Left ventricle myocardium inferior (tissue), 1 donor: ENCODE results near the gene HDLBP. TPM values are rescaled to one million over a fixed set of nuclear protein-coding genes. Genes with fewer than 3 reads are reported as not detected.
"Not testable (repeated sequence)": the region's sequence is repeated elsewhere in the genome, so short reads cannot be mapped to it uniquely, and the experiment has no call there.

Experiments used
- DNase-seq: peaks from one replicate; pipeline ENCODE4 v3.0.0-alpha.2; 2020
- H3K27ac ChIP-seq: fragments of 200-600 bp; replicated peaks from 2 replicates; pipeline ENCODE4 v1.8.0; 2021
- H3K27me3 ChIP-seq: fragments of 200-600 bp; 2 replicates; pipeline ENCODE4 v1.8.0; 2021; ENCODE audit warnings: low read depth
- H3K36me3 ChIP-seq: fragments of 200-600 bp; 2 replicates; pipeline ENCODE4 v1.8.0; 2021
- H3K4me1 ChIP-seq: fragments of 200-600 bp; 2 replicates; pipeline ENCODE4 v1.8.0; 2021
- H3K4me3 ChIP-seq: fragments of 200-600 bp; 2 replicates; pipeline ENCODE4 v1.8.0; 2021; ENCODE audit warnings: mild to moderate bottlenecking, moderate library complexity
- H3K9me3 ChIP-seq: fragments of 200-600 bp; replicated peaks from 2 replicates; pipeline ENCODE4 v1.8.0; 2021
- CTCF ChIP-seq: fragments of 200-600 bp; IDR thresholded peaks from 2 replicates; pipeline ENCODE4 v1.8.0; 2021; ENCODE audit warnings: antibody characterized with exemption, mild to moderate bottlenecking, borderline replicate concordance
- intact Hi-C: fragments of 100-400 bp; cut with micrococcal nuclease; formaldehyde crosslinking; loops from one replicate; pipeline ENCODE4 v1.11.0; 2022
- total RNA-seq: library from RNA; stranded (reverse); fragmentation: NEBNext Ultra II Directional; extraction: Animal tissue kit (Norgen Biotek cat#: 25700); gene quantifications from one replicate; pipeline ENCODE4 v1.2.1, GENCODE V29; 2021
- donor health status: DM: no; HTN: yes; CAD: no; lungs with severe emphysema.

Gene HDLBP
- total RNA-seq, 1 donor from 2014 or later, result 365 TPM

- no peak for DNase-seq
- peaks cover 11% of the 10 kb centered on the region for H3K36me3 ChIP-seq
- H3K4me3 ChIP-seq, result no peak overlapping the region
- H3K4me1 ChIP-seq, result peaks cover 93% of the 10 kb centered on the region
- no peaks in the 10 kb centered on the region for H3K27me3 ChIP-seq
- intact Hi-C loops, result no loop called here
- no peak for TF ChIP-seq CTCF
- H3K9me3 ChIP-seq, result no peaks in the 10 kb centered on the region
- no peak overlapping the region for H3K27ac ChIP-seq
Observed at GRCh38 chr2:241321033-241321432, 5.6 kb upstream of the HDLBP start.

GRCh38 chr2:241320394-241320793 is 4.9 kb upstream of the HDLBP start:
- Histone ChIP-seq H3K27me3 (no peaks in the 10 kb centered on the region), H3K4me3 (no peak overlapping the region), H3K9me3 (no peaks in the 10 kb centered on the region), H3K36me3 (peaks cover 4% of the 10 kb centered on the region), H3K27ac (no peak overlapping the region), H3K4me1 (peaks cover 95% of the 10 kb centered on the region)
- DNase-seq, result no peak
- intact Hi-C loops, result no loop called here
- no peak for TF ChIP-seq CTCF

- H3K4me3 ChIP-seq, result peak overlapping the region; percentile 82
- H3K9me3 ChIP-seq, H3K36me3 ChIP-seq, H3K27me3 ChIP-seq, DNase-seq, H3K27ac ChIP-seq, intact Hi-C loops: not testable (repeated sequence)
- peaks cover 89% of the 10 kb centered on the region for H3K4me1 ChIP-seq
Observed at GRCh38 chr2:241318830-241319229, 3.4 kb upstream of the HDLBP start.

GRCh38 chr2:241317391-241317790 is 1.9 kb upstream of the HDLBP start:
- no peaks in the 10 kb centered on the region for H3K36me3 ChIP-seq
- peak overlapping the region; percentile 82 for H3K4me3 ChIP-seq
- intact Hi-C loops, result no loop called here
- no peaks in the 10 kb centered on the region for H3K9me3 ChIP-seq
- H3K27ac ChIP-seq, result peak overlapping the region; percentile 100
- peaks cover 92% of the 10 kb centered on the region for H3K4me1 ChIP-seq
- no peak for TF ChIP-seq CTCF
- H3K27me3 ChIP-seq, result no peaks in the 10 kb centered on the region
- DNase-seq, result no peak

- H3K4me3 ChIP-seq, result peak overlapping the region; percentile 82
- H3K27me3 ChIP-seq, result no peaks in the 10 kb centered on the region
- peak overlapping the region; percentile 100 for H3K27ac ChIP-seq
- H3K36me3 ChIP-seq, result no peaks in the 10 kb centered on the region
- H3K9me3 ChIP-seq, result no peaks in the 10 kb centered on the region
- intact Hi-C loops, result no loop called here
- no peak for TF ChIP-seq CTCF
- peaks cover 92% of the 10 kb centered on the region for H3K4me1 ChIP-seq
- DNase-seq, result no peak
Observed at GRCh38 chr2:241316825-241317224, 1.4 kb upstream of the HDLBP start.

GRCh38 chr2:241315879-241316631 is 583 bp upstream of the HDLBP start, which contains the start of gene SEPTIN2:
Gene SEPTIN2 (plus strand): TSS chr2:241315925. CDS start chr2:241324233, 8,308 bp downstream.
- intact Hi-C loops, result no loop called here

More at GRCh38 chr2:241315879-241316631, 583 bp upstream of the HDLBP start, which contains the start of gene SEPTIN2:
- Histone ChIP-seq H3K4me3 (peak within 1 kb of the TSS; percentile 82), H3K27ac (peak within 1 kb of the TSS; percentile 100), H3K36me3 (no peaks in the 10 kb centered on the region), H3K9me3 (no peaks in the 10 kb centered on the region), H3K27me3 (no peaks in the 10 kb centered on the region), H3K4me1 (peaks cover 89% of the 10 kb centered on the region)
- DNase-seq, result peak; percentile 80
- no peak for TF ChIP-seq CTCF
